Dermis blood vessel endothelial cell (primary cell): Measurements from ENCODE around the gene GABRD. TPM values are rescaled to one million over a fixed set of nuclear protein-coding genes. Genes with fewer than 3 reads are reported as not detected.

Source experiments
- DNase-seq: peaks from one replicate; pipeline ENCODE4 v3.0.0; 2010
- total RNA-seq: library from RNA; depleted of rRNA; stranded (reverse); fragments of >200 nt; gene quantifications from 2 replicates; pipeline ENCODE4 v1.2.3, GENCODE V29; 2014

The GABRD gene
- total RNA-seq, 1 donor from 2014 or later, result 0.51 TPM

- DNase-seq, result no peak
Measured at GRCh38 chr1:1986451-1987141, 32.5 kb upstream of the GABRD start.

- DNase-seq, result no peak
Measured at GRCh38 chr1:1987142-1987510, 32.0 kb upstream of the GABRD start.

- DNase-seq, result no peak
Measured at GRCh38 chr1:1988061-1988945, 30.8 kb upstream of the GABRD start.

GRCh38 chr1:1989102-1989542 lies 30.0 kb upstream of the GABRD start:
- peak; percentile 10 for DNase-seq

DNA sequence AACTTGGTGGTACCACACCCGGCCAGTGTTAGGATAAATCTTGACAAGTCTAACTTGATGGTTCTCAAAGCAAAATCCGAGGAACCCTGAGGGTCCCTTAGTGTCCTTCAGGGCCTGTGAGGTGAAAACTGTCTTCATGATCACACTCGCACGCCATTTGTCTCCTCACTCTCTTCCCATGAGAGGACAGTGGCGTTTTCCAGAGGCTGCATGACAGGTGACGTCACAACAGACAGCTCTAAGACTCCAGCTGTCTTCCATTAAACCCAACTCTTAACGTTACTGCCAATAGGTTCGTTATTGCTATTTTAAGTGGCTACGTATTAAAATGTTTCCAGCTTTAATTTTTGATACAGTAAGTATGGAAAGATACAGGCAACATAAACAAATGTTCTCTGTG lies 29.4 kb upstream of the GABRD start:
- DNase-seq, result no peak

GRCh38 chr1:1990222-1990621 lies 28.9 kb upstream of the GABRD start:
- no peak for DNase-seq

- DNase-seq, result no peak
Measured at GRCh38 chr1:1994536-1994935, 24.6 kb upstream of the GABRD start.

- peak; percentile 21 for DNase-seq
Measured at GRCh38 chr1:1996207-1996651, 22.9 kb upstream of the GABRD start.

GRCh38 chr1:1997576-1997975 lies 21.6 kb upstream of the GABRD start:
- DNase-seq, result no peak

GRCh38 chr1:2000432-2000831 lies 18.7 kb upstream of the GABRD start:
- no peak for DNase-seq

DNA sequence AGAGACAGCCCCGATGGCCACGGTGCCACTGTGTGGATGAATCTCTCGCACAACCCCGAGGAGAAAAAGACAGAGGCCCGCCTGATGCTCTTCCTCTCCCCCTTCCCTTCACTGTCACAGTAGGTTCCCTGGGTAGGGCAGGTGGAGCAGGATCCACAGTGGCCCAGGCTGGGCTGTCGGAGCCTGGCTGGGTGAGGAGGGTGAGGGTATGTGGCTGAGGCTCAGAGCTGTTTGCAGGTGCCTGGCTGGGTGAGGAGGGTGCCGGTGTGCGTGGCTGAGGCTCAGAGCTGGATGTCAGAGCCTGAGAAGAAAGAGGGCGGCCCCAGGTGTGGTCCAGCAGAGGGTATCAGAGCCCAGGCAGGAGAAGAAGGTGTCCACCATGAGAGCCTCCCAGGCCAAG lies 18.3 kb upstream of the GABRD start:
- no peak for DNase-seq

- DNase-seq, result no peak
Measured at GRCh38 chr1:2001773-2002411, 17.3 kb upstream of the GABRD start.

DNA sequence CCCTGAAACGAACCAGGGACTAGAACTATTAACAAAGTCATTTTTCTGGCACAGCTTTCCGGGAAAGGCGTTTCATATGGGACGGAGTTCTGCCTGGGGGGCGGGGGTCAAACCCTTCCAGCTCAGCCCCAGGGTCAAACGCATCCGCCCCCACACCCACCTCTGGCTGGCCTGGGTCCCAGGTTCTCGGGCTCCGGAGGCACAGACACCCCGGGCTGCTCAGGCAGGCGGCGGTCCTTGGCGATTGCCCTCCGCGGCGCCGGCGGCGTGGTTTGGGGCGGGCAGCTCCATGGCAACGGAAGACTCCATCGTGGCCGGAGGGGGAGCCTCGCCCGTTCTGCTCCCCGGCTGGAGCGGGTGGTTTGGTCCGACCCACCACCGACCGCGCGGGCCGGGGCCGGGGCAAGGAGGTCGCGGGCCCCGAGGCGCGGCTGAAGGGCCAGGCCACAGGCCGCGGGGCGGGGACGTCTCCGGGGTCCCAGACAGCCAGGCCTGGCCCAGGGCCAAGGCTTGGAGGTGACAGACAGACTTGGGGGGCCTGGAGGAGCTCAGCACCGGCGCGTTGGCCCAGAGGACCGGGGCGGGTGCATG lies 15.5 kb upstream of the GABRD start, which contains the start of gene CFAP74:
Gene CFAP74, minus strand, starts transcription at position 246 of the 591 bp plus-strand sequence. CDS start 12,830 bp downstream, outside the sequence.
- peak; percentile 53 for DNase-seq

DNA sequence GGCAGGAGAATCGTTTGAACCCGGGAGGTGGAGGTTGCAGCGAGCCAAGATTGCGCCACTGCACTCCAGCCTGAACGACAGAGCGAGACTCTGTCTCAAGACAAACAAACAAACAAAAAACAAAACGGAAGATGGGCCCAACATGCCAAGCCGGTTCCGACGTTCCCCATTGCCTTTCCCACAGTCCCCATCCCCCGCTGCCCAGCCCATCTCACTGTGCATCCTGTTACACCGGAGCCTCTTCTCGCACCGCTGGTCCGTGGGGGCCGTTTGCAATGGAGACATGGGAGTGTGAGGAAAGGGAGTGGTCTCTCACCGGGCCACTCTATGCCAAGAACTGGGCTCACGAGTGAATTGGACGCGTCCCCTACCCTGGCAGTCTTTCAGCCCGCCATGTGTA lies 14.3 kb upstream of the GABRD start:
- DNase-seq, result no peak

DNA sequence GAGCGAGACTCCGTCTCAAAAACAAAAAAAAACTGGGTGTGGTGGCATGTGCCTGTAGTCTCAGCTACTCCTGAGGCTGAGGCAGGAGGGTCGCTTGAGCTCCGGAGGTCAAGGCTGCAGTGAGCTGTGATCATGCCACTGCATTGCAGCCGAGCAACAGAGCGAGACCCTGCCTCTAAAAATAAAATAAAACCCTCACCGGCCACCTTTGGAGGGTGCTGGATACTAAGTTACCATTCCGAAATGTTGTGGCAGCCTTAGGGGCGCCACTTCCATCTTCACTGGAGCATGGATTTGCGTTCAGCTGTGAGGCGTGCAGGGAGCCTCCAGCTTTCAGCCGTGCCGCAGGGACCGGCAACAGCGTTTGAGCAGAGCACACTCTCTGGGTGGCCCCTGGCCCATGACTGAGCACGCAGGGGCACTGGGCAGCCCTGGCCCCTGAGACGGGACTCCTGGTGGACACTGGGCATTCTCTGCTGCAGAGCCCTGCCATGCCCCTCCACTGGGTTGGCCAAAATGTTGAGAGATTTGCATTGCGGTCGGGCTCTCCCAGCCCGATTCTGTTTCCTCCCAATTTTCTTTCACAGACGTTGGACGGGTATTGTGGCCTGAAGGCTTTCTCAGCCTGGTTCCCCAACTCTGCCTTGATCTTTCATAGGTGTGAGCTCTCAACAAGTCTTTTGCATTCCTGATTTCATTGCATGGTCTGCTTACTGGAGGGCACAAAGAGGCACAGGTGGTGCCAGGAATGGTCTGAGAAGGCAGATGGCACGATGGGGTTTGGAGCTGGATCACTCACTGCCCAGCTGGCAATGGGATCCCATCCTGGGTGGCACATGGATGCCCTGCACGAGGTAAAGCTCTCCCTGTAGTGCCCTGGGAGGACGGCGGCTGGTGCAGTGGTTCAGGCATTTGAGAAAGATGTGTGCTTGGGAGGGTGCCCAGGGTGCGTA lies 9.8 kb upstream of the GABRD start:
- no peak for DNase-seq

DNA sequence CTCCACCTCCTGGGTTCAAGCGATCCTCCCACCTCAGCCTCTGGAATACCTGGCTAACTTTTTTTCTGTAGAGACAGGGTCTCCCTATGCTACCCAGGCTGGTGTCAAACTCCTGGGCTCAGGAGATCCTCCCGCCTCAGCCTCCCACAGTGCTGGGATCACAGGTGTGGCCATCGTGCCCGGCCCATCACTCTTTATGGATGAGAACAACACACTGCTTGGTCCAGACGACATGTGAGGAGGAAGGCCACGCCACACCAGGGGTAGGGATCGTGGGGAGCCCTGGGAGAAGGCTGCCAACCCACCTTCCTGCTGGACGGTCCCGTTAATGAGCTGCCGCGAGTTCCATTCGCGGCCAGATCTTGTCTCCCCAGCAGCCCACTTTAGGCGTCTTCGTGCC lies 5.0 kb upstream of the GABRD start:
- no peak for DNase-seq

DNA sequence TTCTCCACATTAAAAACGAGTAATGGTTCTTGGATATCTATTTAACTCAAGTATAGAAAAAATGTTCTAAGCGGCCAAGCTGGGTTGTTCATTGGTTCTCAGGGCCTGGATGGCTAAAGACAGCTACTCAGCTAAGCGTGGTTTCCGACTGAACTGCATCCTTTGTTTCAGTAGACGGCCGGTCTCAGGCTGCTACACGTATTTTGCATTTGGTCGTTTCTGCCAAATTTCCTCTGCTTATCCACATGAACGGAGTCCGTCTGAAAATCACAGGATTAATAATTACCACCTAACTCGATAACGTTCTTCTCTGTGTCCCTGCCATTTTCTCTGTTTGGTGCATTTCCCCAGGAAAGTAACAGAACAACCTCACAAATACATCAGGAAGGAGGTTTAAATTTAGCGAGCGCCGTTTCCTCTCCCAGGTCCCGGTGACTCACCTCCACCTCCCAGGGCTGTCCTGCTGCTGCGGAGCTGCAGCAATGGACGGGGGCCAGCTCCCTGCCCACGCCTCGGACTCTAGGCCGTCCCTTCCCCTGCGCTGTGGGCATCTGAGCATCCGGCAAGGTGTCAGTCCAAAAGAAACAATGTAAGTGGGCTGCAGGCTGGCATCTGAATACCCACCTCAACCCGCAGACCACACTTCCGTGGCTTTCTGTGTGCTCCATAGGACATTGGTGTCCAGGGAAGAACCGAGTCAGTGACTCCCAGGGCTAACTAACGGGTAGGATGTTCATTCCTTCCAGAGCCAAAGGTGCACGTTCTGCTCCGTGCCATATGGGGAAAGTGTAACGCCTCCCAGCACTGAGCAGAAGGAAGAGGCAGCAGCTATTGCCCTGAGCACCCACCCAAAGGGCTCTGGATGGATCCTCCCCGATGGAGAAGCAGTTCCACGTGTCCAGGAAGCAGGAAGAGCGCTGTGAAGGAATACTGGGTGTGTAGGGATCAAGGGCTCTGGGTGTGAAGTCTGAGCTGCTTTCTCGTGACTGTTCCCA lies 4.1 kb upstream of the GABRD start:
- peak; percentile 61 for DNase-seq

GRCh38 chr1:2016123-2016522 lies 3.0 kb upstream of the GABRD start:
- no peak for DNase-seq

DNA sequence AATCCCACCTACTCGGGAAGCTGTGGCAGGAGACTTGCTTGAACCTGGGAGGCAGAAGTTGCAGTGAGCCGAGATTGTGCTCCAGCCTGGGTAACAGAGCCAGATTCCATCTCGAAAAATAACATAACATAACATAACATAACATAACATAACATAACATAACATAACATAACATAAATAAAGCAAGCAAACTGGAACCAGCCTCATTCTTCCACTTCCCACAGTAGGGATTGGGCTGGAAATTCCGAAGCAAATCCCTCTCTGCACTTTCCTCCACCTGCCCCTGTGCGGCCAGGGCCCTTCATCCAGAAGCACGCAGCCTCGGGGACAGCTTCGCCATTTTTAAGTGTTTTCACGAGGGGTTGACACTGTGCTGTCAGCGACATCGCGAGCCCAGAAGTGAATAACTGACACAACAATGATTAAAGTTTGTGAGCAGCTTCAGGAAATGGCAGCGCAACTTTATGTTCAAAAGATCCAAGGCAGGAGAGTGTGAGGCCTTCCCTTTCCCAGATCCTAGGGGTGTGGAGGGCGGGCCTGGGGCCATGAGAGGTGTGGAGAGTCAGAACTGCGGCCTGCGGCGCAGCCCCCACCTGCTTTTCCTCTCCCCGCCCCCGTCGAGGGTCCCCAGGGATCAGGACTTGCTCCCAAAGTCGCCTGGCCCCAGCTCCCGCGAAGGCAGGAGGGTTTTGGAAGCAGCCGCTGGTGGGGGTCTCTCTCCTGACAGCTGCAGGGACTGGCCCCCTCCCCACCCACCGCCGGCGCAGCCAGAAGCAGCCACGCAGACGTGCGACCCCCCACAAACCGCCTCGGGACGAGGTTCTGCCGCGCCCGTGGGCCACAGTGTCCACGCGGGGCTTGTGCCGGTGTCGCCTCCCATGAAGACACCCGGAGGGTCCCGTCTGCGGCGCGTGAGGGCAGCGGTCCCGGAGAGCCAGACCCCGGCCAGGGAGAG lies 651 bp upstream of the GABRD start:
- no peak for DNase-seq
